ENCODE results near the gene GABRG3. TPM values are rescaled to one million over a fixed set of nuclear protein-coding genes. Genes with fewer than 3 reads are reported as not detected.

GABRG3 gene
- total and polyA plus RNA-seq, 9 of the 15 experiments (the other 6 are each of a cell fraction or from before 2014, with no cell fraction given) = 4.0 to 15.1 (median 11.2) TPM

DNA sequence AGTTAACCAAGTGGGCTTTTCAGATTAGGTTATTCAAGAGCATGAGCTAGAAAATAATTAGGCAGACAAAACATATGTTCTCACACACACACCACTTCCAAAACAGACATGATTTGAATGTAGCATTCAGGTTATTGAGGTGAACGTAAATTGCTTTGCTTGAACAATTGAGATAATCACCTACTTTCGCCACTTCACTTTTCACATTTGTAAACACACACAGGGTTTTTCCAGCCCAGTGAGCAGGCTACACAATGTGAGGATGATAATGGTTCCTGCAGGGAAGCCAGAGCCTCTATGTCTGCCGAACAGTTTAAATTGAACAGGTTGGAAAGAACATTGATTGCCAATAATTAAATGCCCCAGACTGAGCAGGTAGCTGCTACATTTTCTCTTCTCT lies 567.3 kb downstream of the GABRG3 start:
- no TSS peak for BruUV-seq (replicated peaks)
- DNase-seq (ENCODE audit: extremely low read depth in 1 of 4, low spot score in 3 of 4) (no peak), FAIRE-seq (no peak), ATAC-seq (no peak)
- Histone ChIP-seq H3K79me2 (ENCODE audit: control insufficient read depth, insufficient read depth, low read length) (no peaks in the 10 kb centered on the region), H4K20me1 (replicated peaks; ENCODE audit: control insufficient read depth, insufficient read depth, low read length) (no peaks in the 10 kb centered on the region), H3K27me3 (ENCODE audit: control insufficient read depth in 2 of 2, insufficient read depth in 2 of 2, low read length in 2 of 2) (peaks cover 0 to 15% of the 10 kb centered on the region in 2 experiments; a peak in 1 of 5 replicates), H3K4me2 (ENCODE audit: insufficient read depth, low read length) (no peak overlapping the region), H3K36me3 (ENCODE audit: control insufficient read depth, insufficient read depth, low read length) (no peaks in the 10 kb centered on the region), H3K4me1 (replicated peaks in 1 of 2; ENCODE audit: control insufficient read depth in 2 of 2, insufficient read depth in 2 of 2, low read length in 2 of 2) (peaks cover 0 to 5% of the 10 kb centered on the region in 2 experiments; a peak in 2 of 5 replicates), H3K9me1 (ENCODE audit: control insufficient read depth, insufficient read depth, low read length) (no peaks in the 10 kb centered on the region), H3K4me3 (no peak overlapping the region), H3K9me3 (replicated peaks; ENCODE audit: control insufficient read depth, insufficient read depth, low read depth, low read length) (no peaks in the 10 kb centered on the region), H2AFZ (ENCODE audit: low read depth, low read length) (no peak overlapping the region), H3K27ac (ENCODE audit: extremely low read depth, low read depth, low read length) (no peak overlapping the region), H3K9ac (ENCODE audit: insufficient read depth in 1 of 2, low read depth in 2 of 2, low read length in 2 of 2) (no peak overlapping the region)
- 3% methylated on average over 3 of the region's 3 CpGs for WGBS (ENCODE audit: insufficient coverage, low coverage, missing lambda C conversion rate)
- CTCF ChIA-PET (ENCODE audit: low intra/inter-chr PET ratio) = no interaction called here
- TF ChIP-seq E2F3 (CRISPR knock-in tag; IDR thresholded peaks at IDR 0.05) (no peak), RAD21 (CRISPR knock-in tag; conservative IDR thresholded peaks at IDR 0.05 in 1 of 2, IDR thresholded peaks at IDR 0.05 in 1 of 2) (no peak), ZKSCAN1 (IDR thresholded peaks at IDR 0.05; ENCODE audit: low read depth, low read length) (no peak), TCF7L2 (IDR thresholded peaks at IDR 0.05; ENCODE audit: low read depth, low read length) (no peak), EP400 (IDR thresholded peaks at IDR 0.05) (no peak), SIX5 (IDR thresholded peaks at IDR 0.05; ENCODE audit: borderline replicate concordance in 1 of 2, insufficient read depth in 1 of 2, low read depth in 1 of 2, low read length in 2 of 2) (no peak), SMAD2 (IDR thresholded peaks at IDR 0.05; ENCODE audit: low read depth, low read length) (no peak), ZNF354B (CRISPR knock-in tag; IDR thresholded peaks at IDR 0.05) (no peak), POLR2AphosphoS2 (IDR thresholded peaks at IDR 0.05; ENCODE audit: low read length) (no peak)
- TF ChIP-seq, protein P1, sequence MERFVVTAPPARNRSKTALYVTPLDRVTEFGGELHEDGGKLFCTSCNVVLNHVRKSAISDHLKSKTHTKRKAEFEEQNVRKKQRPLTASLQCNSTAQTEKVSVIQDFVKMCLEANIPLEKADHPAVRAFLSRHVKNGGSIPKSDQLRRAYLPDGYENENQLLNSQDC (CRISPR knock-in tag; IDR thresholded peaks at IDR 0.05) = no peak
- TF ChIP-seq, protein P2, sequence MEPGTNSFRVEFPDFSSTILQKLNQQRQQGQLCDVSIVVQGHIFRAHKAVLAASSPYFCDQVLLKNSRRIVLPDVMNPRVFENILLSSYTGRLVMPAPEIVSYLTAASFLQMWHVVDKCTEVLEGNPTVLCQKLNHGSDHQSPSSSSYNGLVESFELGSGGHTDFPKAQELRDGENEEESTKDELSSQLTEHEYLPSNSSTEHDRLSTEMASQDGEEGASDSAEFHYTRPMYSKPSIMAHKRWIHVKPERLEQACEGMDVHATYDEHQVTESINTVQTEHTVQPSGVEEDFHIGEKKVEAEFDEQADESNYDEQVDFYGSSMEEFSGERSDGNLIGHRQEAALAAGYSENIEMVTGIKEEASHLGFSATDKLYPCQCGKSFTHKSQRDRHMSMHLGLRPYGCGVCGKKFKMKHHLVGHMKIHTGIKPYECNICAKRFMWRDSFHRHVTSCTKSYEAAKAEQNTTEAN (CRISPR knock-in tag; IDR thresholded peaks at IDR 0.05) = no peak
- in situ Hi-C loops (cut with MboI) = no loop called here
- POLR2A ChIA-PET = no interaction called here
- intact Hi-C loops (cut with micrococcal nuclease) = no loop called here

Measured in K562 (cell line).